OCI-LY7 (cell line): ENCODE data around the gene AKAP8L.
"Not testable (repeated sequence)": the region's sequence is repeated elsewhere in the genome, so short reads cannot be mapped to it uniquely, and the experiment has no call there.

ENCODE experiments used
- EZH2phosphoT487 ChIP-seq: fragments of 200-600 bp; sonication (generic); IDR thresholded peaks from 2 replicates; pipeline ENCODE4 v1.6.1; 2018; ENCODE audit warnings: low read depth, borderline replicate concordance, mild to moderate bottlenecking, mixed run types, antibody characterized with exemption, low read length, moderate library complexity, mixed read lengths
- TF ChIP-seq, protein P1 (sequence below): fragments of 200-600 bp; sonication (generic); conservative IDR thresholded peaks from 2 replicates; pipeline ENCODE4 v1.5.1; 2014; ENCODE audit warnings: mild to moderate bottlenecking, antibody characterized with exemption, low read length, moderate library complexity, mixed read lengths

DNA sequence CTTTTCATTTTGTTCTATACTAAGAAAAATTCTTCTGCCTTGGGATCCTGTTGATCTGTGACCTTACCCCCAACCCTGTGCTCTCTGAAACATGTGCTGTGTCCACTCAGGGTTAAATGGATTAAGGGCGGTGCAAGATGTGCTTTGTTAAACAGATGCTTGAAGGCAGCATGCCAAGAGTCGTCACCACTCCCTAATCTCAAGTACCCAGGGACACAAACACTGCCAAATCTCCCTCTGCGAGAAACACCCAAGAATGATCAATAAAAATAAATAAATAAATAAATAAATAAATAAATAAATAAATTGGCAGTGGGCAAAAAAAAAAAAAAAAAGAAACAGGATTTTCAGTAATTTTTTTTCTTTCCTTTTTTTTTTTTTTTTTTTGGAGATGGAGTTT lies 55.0 kb downstream of the AKAP8L start:
- TF ChIP-seq, protein P1, sequence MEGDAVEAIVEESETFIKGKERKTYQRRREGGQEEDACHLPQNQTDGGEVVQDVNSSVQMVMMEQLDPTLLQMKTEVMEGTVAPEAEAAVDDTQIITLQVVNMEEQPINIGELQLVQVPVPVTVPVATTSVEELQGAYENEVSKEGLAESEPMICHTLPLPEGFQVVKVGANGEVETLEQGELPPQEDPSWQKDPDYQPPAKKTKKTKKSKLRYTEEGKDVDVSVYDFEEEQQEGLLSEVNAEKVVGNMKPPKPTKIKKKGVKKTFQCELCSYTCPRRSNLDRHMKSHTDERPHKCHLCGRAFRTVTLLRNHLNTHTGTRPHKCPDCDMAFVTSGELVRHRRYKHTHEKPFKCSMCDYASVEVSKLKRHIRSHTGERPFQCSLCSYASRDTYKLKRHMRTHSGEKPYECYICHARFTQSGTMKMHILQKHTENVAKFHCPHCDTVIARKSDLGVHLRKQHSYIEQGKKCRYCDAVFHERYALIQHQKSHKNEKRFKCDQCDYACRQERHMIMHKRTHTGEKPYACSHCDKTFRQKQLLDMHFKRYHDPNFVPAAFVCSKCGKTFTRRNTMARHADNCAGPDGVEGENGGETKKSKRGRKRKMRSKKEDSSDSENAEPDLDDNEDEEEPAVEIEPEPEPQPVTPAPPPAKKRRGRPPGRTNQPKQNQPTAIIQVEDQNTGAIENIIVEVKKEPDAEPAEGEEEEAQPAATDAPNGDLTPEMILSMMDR, result not testable (repeated sequence)
- TF ChIP-seq EZH2phosphoT487, result not testable (repeated sequence)
